ENCODE measurements around the gene VN1R4. TPM values are rescaled to one million over a fixed set of nuclear protein-coding genes. Genes with fewer than 3 reads are reported as not detected.

Gene VN1R4
- total RNA-seq, 5 donors from 2014 or later (not counting 1 experiment from before 2014, with no cell fraction given) = not detected

Other genes starting within 250 kb of the VN1R4 start
- gene ERVV-2, start 223.0 kb downstream of the VN1R4 start, total RNA-seq = not detected
- gene ZNF160, start 164.3 kb downstream of the VN1R4 start, total RNA-seq = 10 to 100 TPM; 45.6 to 57.8 (median 54.6) TPM
- 1 to 10 TPM in 3 of 5 donors, under 1 TPM in 2; 0.20 to 1.8 (median 1.4) TPM for gene ZNF415, start 134.8 kb downstream of the VN1R4 start, total RNA-seq
- gene ZNF347, start 108.7 kb downstream of the VN1R4 start, total RNA-seq = 10 to 100 TPM in 3 of 5 donors, 1 to 10 TPM in 2; 6.0 to 14.2 (median 10.9) TPM
- gene ZNF665, start 74.4 kb downstream of the VN1R4 start, total RNA-seq = 1 to 10 TPM; 2.5 to 5.3 (median 3.3) TPM
- 10 to 100 TPM in 4 of 5 donors, 1 to 10 TPM in 1; 8.0 to 20.1 (median 13.7) TPM for gene ZNF677, start 12.8 kb downstream of the VN1R4 start, total RNA-seq
- gene VN1R2, start 9.4 kb downstream of the VN1R4 start, total RNA-seq = not detected
- gene ZNF845, start 66.0 kb upstream of the VN1R4 start, total RNA-seq = 10 to 100 TPM in 3 of 5 donors, 1 to 10 TPM in 2; 7.4 to 14.7 (median 14.4) TPM
- gene ZNF525, start 98.0 kb upstream of the VN1R4 start, total RNA-seq = 10 to 100 TPM; 20.1 to 27.0 (median 26.1) TPM
- 10 to 100 TPM in 4 of 5 donors, 1 to 10 TPM in 1; 8.7 to 19.9 (median 13.9) TPM for gene ZNF765, start 127.4 kb upstream of the VN1R4 start, total RNA-seq
- 10 to 100 TPM in 3 of 5 donors, 1 to 10 TPM in 2; 9.6 to 14.5 (median 13.0) TPM for gene ZNF761, start 164.3 kb upstream of the VN1R4 start, total RNA-seq
- gene ZNF813, start 200.0 kb upstream of the VN1R4 start, total RNA-seq = 1 to 10 TPM; 4.4 to 7.6 (median 6.6) TPM

Data from T-cell (primary cell).